ENCODE results near the gene DNAH10.

The DNAH10 gene

DNA sequence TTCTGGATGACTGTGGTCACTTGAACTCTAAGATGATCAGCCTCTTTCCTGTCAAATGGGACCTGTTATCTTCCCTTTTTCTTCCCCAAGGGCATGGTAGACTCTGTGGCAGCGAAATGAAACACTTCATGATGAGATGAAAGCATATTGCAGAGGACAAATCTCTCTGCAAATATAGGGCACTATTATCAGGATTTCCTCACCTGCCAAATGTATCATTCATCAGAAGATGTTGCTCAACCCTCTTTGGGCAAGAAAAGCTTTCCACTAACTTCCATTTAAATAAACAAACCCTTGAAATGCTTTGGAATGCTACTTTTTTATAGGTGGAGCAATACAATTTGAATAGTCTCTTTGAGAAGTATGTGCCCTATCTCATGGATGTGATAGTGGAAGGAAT is 105.0 kb downstream of the DNAH10 start:
- no peak overlapping the region for H3K9ac ChIP-seq (ENCODE audit: low read depth, low read length, poor library complexity, severe bottlenecking)
- no peaks in the 10 kb centered on the region for H3K4me1 ChIP-seq (ENCODE audit: insufficient read depth, low read length, poor library complexity, severe bottlenecking)
- no peaks in the 10 kb centered on the region for H3K9me2 ChIP-seq (replicated peaks; ENCODE audit: low read depth, low read length)
- no peaks in the 10 kb centered on the region for H3F3A ChIP-seq (ENCODE audit: low read depth)
- no peaks in the 10 kb centered on the region for H4K20me1 ChIP-seq (ENCODE audit: insufficient read depth, low read length, poor library complexity, severe bottlenecking)
- no peaks in the 10 kb centered on the region for H3K9me3 ChIP-seq (ENCODE audit: insufficient read depth, low read depth, low read length)
- no peak overlapping the region for H3K4me3 ChIP-seq (ENCODE audit: low read length, poor library complexity, severe bottlenecking)
- H2AFZ ChIP-seq (ENCODE audit: low read length) = no peak overlapping the region
- no peak overlapping the region for H3K4me2 ChIP-seq (ENCODE audit: low read depth, low read length, poor library complexity, severe bottlenecking)
- H3K27me3 ChIP-seq (ENCODE audit: insufficient read depth, low read length, poor library complexity, severe bottlenecking) = no peaks in the 10 kb centered on the region
- TF ChIP-seq CTCF (conservative IDR thresholded peaks at IDR 0.05; ENCODE audit: low read length) = no peak
- no peak for TF ChIP-seq EZH2phosphoT487 (IDR thresholded peaks at IDR 0.05; ENCODE audit: borderline replicate concordance)
- H3K36me3 ChIP-seq (ENCODE audit: insufficient read depth, low read length) = no peaks in the 10 kb centered on the region
- H3K79me2 ChIP-seq (ENCODE audit: insufficient read depth, low read length) = no peaks in the 10 kb centered on the region

DNA sequence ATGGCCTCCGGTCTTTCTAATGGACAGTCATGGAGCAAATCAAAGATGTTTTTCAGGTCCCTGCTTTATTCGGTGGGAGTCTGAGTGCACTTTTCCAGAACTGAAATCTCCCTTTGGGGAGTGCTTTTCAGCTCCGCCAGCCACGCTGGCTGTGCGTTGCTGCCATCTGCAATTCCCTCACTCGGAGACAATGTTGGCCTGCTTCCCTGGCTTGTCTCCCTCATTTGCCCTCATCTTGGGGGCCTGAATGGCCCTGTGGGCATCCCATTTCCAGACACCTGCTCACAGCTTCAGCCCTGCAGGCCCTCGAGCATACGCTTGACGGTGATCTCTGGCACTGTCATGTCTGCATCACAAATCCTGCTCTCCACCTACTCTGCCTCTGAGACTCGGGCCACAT is 106.7 kb downstream of the DNAH10 start:
- no peaks in the 10 kb centered on the region for H3K27me3 ChIP-seq (ENCODE audit: insufficient read depth, low read length, poor library complexity, severe bottlenecking)
- no peak overlapping the region for H2AFZ ChIP-seq (ENCODE audit: low read length)

GRCh38 chr12:123873793-123874192 is 111.7 kb downstream of the DNAH10 start:
- Histone ChIP-seq H2AFZ (ENCODE audit: low read length) (no peak overlapping the region), H3K79me2 (ENCODE audit: insufficient read depth, low read length) (no peaks in the 10 kb centered on the region), H3K4me2 (ENCODE audit: low read depth, low read length, poor library complexity, severe bottlenecking) (no peak overlapping the region), H3K4me3 (ENCODE audit: low read length, poor library complexity, severe bottlenecking) (no peak overlapping the region), H3K9ac (ENCODE audit: low read depth, low read length, poor library complexity, severe bottlenecking) (no peak overlapping the region), H3F3A (ENCODE audit: low read depth) (no peaks in the 10 kb centered on the region), H3K9me3 (ENCODE audit: insufficient read depth, low read depth, low read length) (no peaks in the 10 kb centered on the region), H3K9me2 (replicated peaks; ENCODE audit: low read depth, low read length) (no peaks in the 10 kb centered on the region), H3K4me1 (ENCODE audit: insufficient read depth, low read length, poor library complexity, severe bottlenecking) (no peaks in the 10 kb centered on the region), H4K20me1 (ENCODE audit: insufficient read depth, low read length, poor library complexity, severe bottlenecking) (no peaks in the 10 kb centered on the region), H3K36me3 (ENCODE audit: insufficient read depth, low read length) (no peaks in the 10 kb centered on the region), H3K27me3 (ENCODE audit: insufficient read depth, low read length, poor library complexity, severe bottlenecking) (no peaks in the 10 kb centered on the region)
- TF ChIP-seq EZH2phosphoT487 (IDR thresholded peaks at IDR 0.05; ENCODE audit: borderline replicate concordance) (no peak), CTCF (conservative IDR thresholded peaks at IDR 0.05; ENCODE audit: low read length) (no peak)

More for the DNA sequence above, 106.7 kb downstream of the DNAH10 start:
- Histone ChIP-seq H3K4me1 (ENCODE audit: insufficient read depth, low read length, poor library complexity, severe bottlenecking) (no peaks in the 10 kb centered on the region), H4K20me1 (ENCODE audit: insufficient read depth, low read length, poor library complexity, severe bottlenecking) (no peaks in the 10 kb centered on the region), H3K4me2 (ENCODE audit: low read depth, low read length, poor library complexity, severe bottlenecking) (no peak overlapping the region), H3K4me3 (ENCODE audit: low read length, poor library complexity, severe bottlenecking) (no peak overlapping the region), H3K9ac (ENCODE audit: low read depth, low read length, poor library complexity, severe bottlenecking) (no peak overlapping the region), H3K9me3 (ENCODE audit: insufficient read depth, low read depth, low read length) (no peaks in the 10 kb centered on the region), H3K36me3 (ENCODE audit: insufficient read depth, low read length) (no peaks in the 10 kb centered on the region), H3F3A (ENCODE audit: low read depth) (no peaks in the 10 kb centered on the region), H3K79me2 (ENCODE audit: insufficient read depth, low read length) (no peaks in the 10 kb centered on the region), H3K9me2 (replicated peaks; ENCODE audit: low read depth, low read length) (no peaks in the 10 kb centered on the region)
- no peak for TF ChIP-seq EZH2phosphoT487 (IDR thresholded peaks at IDR 0.05; ENCODE audit: borderline replicate concordance)
- no peak for TF ChIP-seq CTCF (conservative IDR thresholded peaks at IDR 0.05; ENCODE audit: low read length)

All from Loucy (cell line).